Psoas muscle (tissue), 8 donors: ENCODE data around the gene SEMA6C. TPM values are rescaled to one million over a fixed set of nuclear protein-coding genes. Genes with fewer than 3 reads are reported as not detected.

ENCODE experiments used
- ATAC-seq, 4 donors: fragments of 200-7000 bp; cut with Tn5 transposase; one replicate each; pipeline ENCODE4 v1.9.1; 2020; ENCODE audit warnings: moderate library complexity in 3 of 4, mild to moderate bottlenecking in 2 of 4
- DNase-seq, 2 donors: peaks; one replicate each; pipeline ENCODE4 v3.0.0-alpha.2; 2020
- H3K27ac ChIP-seq: fragments of 200-600 bp; one replicate; pipeline ENCODE4 v1.8.0; 2022
- H3K27me3 ChIP-seq, 3 donors: fragments of 200-600 bp in 1 of 3; one replicate each; pipeline versions ENCODE4 v1.6.1 to v1.8.0; 2013 to 2022; ENCODE audit warnings: low read length in 2 of 3, mild to moderate bottlenecking in 2 of 3, moderate library complexity in 1 of 3; ENCODE audit not compliant: insufficient read depth in 3 of 3
- H3K36me3 ChIP-seq, 2 donors: fragments of 200-600 bp in 1 of 2; one replicate each; pipeline versions ENCODE4 v1.6.1 to v1.8.0; 2013 to 2022; ENCODE audit warnings: low read depth in 1 of 2, mild to moderate bottlenecking in 1 of 2, moderate library complexity in 1 of 2; ENCODE audit not compliant: insufficient read depth in 1 of 2
- H3K4me1 ChIP-seq: fragments of 200-600 bp; one replicate; pipeline ENCODE4 v1.8.0; 2022
- H3K4me3 ChIP-seq: fragments of 200-600 bp; one replicate; pipeline ENCODE4 v1.8.0; 2022; ENCODE audit warnings: mild to moderate bottlenecking
- H3K9me3 ChIP-seq: fragments of 200-600 bp; one replicate; pipeline ENCODE4 v1.8.0; 2022
- WGBS, 3 donors: extraction: QIAGEN DNeasy Blood & Tissue Kit; methylation state at CpG; one replicate each; pipeline versions ENCODE4 v1.1.6 to v1.1.7; 2013; 5-methylcytosine and 5-hydroxymethylcytosine counted together
- intact Hi-C, 2 donors: fragments of 100-400 bp; cut with DNase I; formaldehyde crosslinking; loops; one replicate each; pipeline versions ENCODE4 v1.11.0 to v1.14.2; 2022
- polyA plus RNA-seq, 3 donors: library from polyadenylated mRNA; stranded (reverse); fragments of 200-250 nt; gene quantifications; one replicate each; pipeline ENCODE4 v1.2.3, GENCODE V29; 2013
- total RNA-seq, 4 donors: library from RNA; stranded (reverse); fragmentation: NEBNext Ultra II Directional in 2 of 4; extraction: Animal tissue kit (Norgen Biotek cat#: 25700) in 2 of 4; gene quantifications; one replicate each; pipeline versions ENCODE4 v1.2.1 to v1.2.4, GENCODE V29; 2021 to 2023
- TF ChIP-seq, protein P1 (sequence below): fragments of 200-600 bp; IDR thresholded peaks from one replicate; pipeline ENCODE4 v1.8.0; 2022; ENCODE audit warnings: antibody characterized with exemption
- donor health status: healthy with polysubstance abuse.
- donor health status: DM: no; HTN: no; CAD: no; lungs with moderate emphysema.
- donor health status: Bipolar disorder and iron deficiency.
- donor health status: healthy.
- donor health status: DM: yes; HTN: yes; CAD: no.
- donor health status: DM: no; HTN: no; CAD: no.
- donor health status: DM: no; HTN: no; CAD: no.
- donor health status: DM: yes; HTN: yes; CAD: no.

SEMA6C gene
- total and polyA plus RNA-seq, 7 donors: 8.9 to 145 (median 56.3) TPM

DNA sequence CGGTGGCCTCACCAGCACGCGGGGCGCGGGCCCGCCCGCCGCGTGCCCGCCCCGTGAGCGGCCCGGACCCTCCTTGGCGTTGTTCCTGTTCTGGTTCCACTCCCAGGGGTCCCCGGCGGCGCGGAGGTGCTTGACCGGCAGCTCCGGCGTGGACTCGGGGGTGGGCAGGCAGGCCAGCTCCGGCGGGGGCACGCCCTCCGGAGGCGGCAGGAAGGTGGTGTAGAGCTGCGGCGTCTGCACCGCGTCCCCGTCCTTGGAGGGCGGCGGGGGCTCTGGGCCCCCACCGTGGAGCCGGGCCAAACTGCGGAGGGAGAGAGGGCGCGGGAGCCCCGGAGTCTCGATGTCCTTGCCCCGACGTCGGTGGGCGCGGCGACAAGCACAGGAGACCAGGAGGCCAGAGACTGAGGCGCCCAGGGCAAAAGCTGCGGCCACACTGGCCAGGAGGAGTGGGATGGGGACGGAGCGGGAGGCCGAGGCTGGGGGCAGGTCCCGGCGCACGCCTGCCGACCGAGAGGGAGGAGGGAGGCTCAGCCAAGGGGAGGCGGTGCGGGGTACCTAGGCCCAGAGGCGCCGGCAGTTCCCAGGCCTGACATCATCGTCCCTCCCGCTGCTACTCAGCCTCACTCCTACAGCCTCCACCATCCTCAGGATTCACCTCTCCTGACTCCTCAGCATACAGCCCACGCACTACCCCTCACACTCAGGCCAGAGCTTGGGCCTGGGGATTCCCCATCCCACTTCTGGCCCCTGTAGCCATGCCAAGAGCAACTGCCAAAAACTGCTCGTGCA is 13.2 kb downstream of the SEMA6C start:
- Histone ChIP-seq H3K27ac (no peak overlapping the region), H3K9me3 (no peaks in the 10 kb centered on the region), H3K4me3 (no peak overlapping the region), H3K4me1 (peaks cover 4% of the 10 kb centered on the region), H3K27me3 (no peaks in the 10 kb centered on the region), H3K36me3 (peaks cover 0 to 65% of the 10 kb centered on the region in 2 donors)
- WGBS, 3 donors: 73 to 78% (median 76%) methylated on average over 46 to 65 of the region's 65 CpGs
- TF ChIP-seq, protein P1, sequence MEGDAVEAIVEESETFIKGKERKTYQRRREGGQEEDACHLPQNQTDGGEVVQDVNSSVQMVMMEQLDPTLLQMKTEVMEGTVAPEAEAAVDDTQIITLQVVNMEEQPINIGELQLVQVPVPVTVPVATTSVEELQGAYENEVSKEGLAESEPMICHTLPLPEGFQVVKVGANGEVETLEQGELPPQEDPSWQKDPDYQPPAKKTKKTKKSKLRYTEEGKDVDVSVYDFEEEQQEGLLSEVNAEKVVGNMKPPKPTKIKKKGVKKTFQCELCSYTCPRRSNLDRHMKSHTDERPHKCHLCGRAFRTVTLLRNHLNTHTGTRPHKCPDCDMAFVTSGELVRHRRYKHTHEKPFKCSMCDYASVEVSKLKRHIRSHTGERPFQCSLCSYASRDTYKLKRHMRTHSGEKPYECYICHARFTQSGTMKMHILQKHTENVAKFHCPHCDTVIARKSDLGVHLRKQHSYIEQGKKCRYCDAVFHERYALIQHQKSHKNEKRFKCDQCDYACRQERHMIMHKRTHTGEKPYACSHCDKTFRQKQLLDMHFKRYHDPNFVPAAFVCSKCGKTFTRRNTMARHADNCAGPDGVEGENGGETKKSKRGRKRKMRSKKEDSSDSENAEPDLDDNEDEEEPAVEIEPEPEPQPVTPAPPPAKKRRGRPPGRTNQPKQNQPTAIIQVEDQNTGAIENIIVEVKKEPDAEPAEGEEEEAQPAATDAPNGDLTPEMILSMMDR: no peak
- DNase-seq (no peak), ATAC-seq (no peak)
- intact Hi-C loops: no loop called here

DNA sequence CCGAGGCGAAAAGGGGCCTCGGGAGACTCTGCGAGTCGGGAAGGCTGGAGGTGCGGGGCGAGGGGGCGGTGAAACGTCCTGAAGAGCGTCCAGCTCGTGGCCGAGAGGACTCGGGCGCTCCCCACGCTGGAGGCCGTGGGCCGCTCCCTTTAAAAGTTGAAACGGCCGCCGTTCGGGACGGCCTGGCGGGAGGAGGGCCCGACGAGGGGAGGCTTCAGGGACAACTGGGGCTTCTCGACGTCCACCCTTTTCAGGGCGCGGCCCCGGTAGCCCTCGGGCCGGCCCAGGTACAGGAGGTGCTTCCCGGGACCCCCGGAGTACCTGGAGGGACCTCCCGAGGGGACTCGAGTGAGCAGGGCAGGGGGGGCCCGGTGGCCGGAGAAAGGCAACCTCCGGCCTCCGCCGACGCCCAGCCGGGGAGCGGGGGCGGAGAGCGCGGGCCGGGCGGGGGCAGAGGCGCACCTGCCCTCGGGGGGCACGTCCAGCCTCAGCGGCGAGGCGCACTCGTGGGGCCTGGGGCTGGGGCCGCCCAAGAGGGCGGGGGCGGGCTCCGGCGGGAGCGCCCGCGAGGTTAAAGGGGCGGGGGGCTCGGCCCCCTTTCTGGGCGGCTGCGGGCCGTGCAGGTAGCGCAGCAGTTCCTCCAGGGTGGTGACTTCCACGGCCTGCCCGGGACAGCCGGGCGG is 14.0 kb downstream of the SEMA6C start:
- Histone ChIP-seq H3K27me3 (no peaks in the 10 kb centered on the region), H3K4me1 (peaks cover 4% of the 10 kb centered on the region), H3K4me3 (no peak overlapping the region), H3K36me3 (peaks cover 0 to 57% of the 10 kb centered on the region in 2 donors), H3K9me3 (no peaks in the 10 kb centered on the region), H3K27ac (peak overlapping the region; percentile 36)
- DNase-seq (no peak), ATAC-seq (no peak)
- intact Hi-C loops: no loop called here
- WGBS, 3 donors: 74 to 81% (median 80%) methylated on average over 56 to 74 of the region's 74 CpGs
- TF ChIP-seq, protein P1: no peak

DNA sequence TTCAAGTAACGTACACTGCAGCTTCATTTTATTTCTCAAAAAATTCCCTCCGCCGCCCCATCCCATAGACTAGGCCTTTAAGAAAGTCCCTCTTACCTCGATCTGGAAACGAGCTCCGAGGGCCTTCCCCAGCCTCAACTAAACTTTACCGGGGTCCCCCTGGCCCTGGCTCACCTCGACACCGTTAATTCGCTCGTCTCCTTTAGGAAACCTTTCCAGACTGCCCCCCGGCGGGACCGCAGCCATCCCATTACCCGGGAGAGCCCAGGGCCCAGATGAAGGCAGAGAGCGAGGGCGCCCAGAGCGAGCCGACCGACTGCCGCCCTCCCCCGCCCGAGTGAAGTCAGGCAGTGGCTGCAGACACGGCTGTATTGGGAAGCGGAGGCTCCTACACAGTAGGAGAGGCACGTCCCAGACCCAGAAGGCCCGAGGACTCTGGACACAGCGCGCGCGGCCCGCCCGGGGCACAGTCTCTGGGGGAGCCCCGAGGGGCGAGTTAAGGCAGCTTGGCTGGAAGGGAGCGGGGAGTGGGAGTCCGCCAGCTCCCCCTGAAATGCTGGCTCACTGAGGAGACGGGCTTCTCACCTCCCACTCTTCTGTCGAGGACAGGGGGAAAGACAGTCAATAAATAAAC is 14.6 kb downstream of the SEMA6C start:
- intact Hi-C loops: no loop called here
- WGBS, 3 donors: 50 to 62% (median 57%) methylated on average over 39 of the region's 39 CpGs
- TF ChIP-seq, protein P1: no peak
- peak in 3 of 4 donors; percentile 9 to 38 (median 32) for ATAC-seq
- H3K9me3 ChIP-seq: no peaks in the 10 kb centered on the region
- H3K4me1 ChIP-seq: peaks cover 4% of the 10 kb centered on the region
- H3K27me3 ChIP-seq: no peaks in the 10 kb centered on the region
- H3K27ac ChIP-seq: peak overlapping the region; percentile 54
- peaks cover 0 to 51% of the 10 kb centered on the region in 2 donors for H3K36me3 ChIP-seq
- DNase-seq: peak; percentile 39 to 66
- peak overlapping the region; percentile 50 for H3K4me3 ChIP-seq

DNA sequence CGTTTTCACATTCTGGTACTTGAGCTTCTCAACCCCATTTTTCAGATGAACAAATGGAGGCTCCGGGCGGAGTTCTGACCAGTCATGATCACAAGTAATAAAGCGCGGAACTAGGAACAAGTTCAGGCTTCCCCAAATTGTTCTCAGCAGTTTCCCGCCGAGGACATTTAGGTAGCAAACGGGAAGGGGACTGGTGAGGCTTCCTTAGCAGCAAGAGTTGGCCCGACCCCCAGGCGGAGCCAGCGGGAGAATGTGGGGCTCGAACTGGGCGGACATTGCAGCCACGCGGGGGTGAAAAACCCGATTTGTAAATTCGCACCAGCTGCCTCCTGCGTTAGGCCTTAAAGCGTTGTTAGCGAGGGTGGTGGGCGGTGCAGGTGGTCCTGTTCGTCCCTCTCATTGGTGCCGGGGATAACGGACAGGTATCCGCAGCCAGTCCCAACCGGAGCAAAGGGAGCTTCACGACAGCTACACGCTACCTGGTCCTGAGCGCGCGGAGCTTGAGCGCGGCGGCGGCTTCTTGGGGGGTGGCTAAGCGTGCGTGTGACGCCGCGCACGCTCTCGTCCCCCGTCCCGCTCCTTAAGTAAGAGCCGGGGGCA is 15.3 kb downstream of the SEMA6C start:
- TF ChIP-seq, protein P1: no peak
- Histone ChIP-seq H3K4me3 (peak overlapping the region; percentile 50), H3K27ac (peak overlapping the region; percentile 54), H3K9me3 (no peaks in the 10 kb centered on the region), H3K27me3 (no peaks in the 10 kb centered on the region), H3K4me1 (peaks cover 4% of the 10 kb centered on the region), H3K36me3 (peaks cover 0 to 44% of the 10 kb centered on the region in 2 donors)
- 36 to 50% (median 38%) methylated on average over 45 of the region's 45 CpGs for WGBS, 3 donors
- peak; percentile 77 to 87 for DNase-seq
- intact Hi-C loops: no loop called here
- ATAC-seq: peak; percentile 53 to 71 (median 63)
